GM12892 (cell line): Measurements from ENCODE around the gene HMCN2.

ENCODE experiments used
- DNase-seq: peaks from one replicate; pipeline ENCODE4 v3.0.0; 2011; ENCODE audit not compliant: insufficient read length
- FAIRE-seq: peaks from 2 replicates; lab custom pipeline; 2011; peaks lifted over from hg19 to GRCh38; lab: Jason Lieb, UNC
- POLR2A ChIP-seq: IDR thresholded peaks from 2 replicates; pipeline ENCODE4 v1.6.1; 2011; ENCODE audit warnings: low read depth, low read length, control low read depth
- POLR2AphosphoS5 ChIP-seq: IDR thresholded peaks from 2 replicates; pipeline ENCODE4 v1.6.1; 2011; ENCODE audit warnings: low read depth, low read length, control low read depth
- TAF1 ChIP-seq: IDR thresholded peaks from 2 replicates; pipeline ENCODE4 v1.6.1; 2011; ENCODE audit warnings: low read depth, mild to moderate bottlenecking, control low read depth, low read length, borderline replicate concordance

Gene HMCN2

DNA sequence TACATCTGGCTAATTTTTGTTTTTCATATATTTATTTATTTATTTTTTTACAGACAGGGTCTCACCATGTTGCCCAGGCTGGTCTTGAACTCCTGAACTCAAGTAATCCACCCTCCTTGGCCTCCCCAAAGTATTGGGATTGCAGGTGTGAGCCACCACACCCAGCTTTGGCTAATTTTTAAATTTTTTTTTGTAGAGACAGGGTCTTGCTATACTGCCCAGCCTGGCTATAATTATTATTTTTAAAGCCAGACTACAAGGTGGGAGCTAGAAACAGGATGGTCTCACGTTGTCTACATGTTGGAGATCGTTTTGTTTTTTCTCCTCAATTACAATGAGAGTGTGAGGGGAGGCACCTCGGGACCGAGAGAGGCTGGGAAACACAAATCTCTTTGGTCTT, 203.0 kb downstream of the HMCN2 start:
- no peak for DNase-seq
- no peak for FAIRE-seq
- TF ChIP-seq POLR2AphosphoS5: no peak
- TF ChIP-seq TAF1: no peak
- no peak for TF ChIP-seq POLR2A

DNA sequence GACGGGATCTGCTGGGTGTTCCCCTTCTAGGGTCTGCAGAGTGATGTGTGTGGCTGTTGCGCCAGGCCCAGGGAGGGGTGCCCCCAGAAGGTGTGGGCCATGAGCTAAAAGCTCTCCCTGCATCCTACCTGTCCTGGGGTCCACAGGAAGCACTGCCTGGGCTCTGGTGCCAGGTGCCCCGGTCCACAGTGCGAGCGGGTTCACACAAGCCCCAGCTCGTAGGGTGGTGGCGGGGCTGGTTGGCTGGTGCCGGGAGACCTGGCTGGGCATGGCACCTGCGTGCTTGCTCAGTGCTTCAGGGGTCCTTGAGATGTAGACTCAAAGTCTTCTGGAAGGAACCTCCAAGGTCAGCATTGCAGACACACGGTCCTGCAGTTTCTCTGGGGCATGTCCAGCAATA, 204.7 kb downstream of the HMCN2 start:
- no peak for DNase-seq
- TF ChIP-seq TAF1 (no peak), POLR2AphosphoS5 (no peak)
- no peak for FAIRE-seq

DNA sequence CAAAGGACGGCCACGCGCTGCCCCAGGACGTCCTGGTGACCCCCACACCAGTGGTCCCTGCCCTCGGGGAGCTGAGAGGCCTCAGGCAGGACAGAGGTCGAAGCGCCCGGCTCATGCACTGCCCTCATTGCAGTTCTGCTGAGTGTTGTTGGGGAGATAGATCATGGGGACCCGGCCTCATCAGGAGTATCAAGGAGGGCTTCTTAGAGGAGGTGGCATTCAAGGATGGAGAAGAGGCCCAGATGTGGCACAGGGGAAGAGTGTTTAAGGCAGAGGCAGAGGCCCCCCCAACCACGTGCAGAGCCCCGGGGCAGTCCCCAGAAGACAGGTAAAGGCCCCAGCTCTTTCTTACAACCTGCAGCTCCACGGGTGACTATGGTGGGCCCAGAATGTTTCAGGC, 205.4 kb downstream of the HMCN2 start:
- TF ChIP-seq TAF1 (no peak), POLR2A (no peak), POLR2AphosphoS5 (no peak)
- no peak for DNase-seq
- no peak for FAIRE-seq

DNA sequence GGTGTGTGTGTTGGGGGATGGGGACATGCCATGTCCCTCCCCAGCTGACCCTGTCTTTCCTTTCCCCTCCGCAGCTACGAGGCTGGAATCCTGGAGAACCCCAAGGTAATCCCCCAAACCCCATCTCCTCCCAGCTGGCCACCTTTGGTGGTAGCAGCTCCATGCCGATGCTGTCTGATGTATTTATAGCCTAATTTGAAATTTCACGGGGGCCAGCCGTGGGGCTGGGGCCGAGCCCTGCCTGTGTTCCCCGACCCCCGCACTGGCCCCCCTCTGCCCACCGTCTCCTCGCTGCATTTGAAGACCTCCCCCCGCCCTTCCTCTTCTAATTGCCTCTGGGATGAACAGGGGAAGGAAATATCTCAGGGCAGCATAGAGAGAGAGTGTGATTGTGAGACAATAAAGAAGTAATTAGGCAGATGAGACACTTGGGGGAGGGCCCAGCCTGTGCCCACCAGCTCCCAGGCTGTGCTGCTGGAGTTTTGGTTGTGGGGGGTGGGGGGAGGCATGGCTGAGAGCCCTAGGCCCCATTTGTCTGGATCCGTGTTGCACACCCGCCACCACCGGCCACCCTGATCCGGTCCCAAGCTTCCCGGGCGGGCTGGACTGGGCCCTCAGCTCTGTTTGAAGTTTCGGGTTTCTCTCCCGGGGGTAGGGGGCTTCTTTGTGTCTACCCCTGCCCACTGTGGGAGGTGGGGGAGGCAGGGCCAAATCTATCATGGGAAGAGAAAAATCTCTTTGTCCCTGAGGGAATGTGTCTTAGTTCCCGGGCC, 206.0 kb downstream of the HMCN2 start:
- FAIRE-seq (no peak), DNase-seq (no peak)
- TF ChIP-seq TAF1: no peak
- no peak for TF ChIP-seq POLR2A
- no peak for TF ChIP-seq POLR2AphosphoS5

DNA sequence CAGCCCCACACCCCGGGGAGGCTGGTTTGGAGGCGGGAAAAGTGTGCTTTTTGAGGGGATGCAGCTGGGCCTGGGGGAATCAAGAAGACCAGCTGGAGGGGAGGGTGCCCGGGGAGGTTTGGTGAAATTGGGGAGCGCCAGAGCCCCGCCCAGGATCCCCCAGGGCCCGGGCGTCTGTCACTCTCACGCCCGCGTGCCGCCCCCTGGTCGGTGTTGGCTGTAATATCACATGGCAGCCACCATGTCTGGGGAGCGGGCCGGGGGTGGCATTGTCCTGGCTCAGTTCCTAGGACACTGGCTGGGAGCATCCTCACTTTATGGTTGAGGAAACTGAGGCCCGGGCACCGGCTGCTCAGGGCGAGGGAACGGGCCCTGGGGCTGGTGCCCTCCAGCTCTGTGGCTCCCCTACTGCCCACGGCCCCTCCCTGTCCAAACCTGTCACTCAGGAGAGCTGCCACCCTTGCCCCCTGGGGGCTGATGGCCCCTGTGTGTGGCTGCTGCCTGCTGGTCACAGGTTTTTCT, 206.7 kb downstream of the HMCN2 start:
- DNase-seq (no peak), FAIRE-seq (no peak)
- no peak for TF ChIP-seq POLR2A
- no peak for TF ChIP-seq POLR2AphosphoS5
- TF ChIP-seq TAF1: no peak

DNA sequence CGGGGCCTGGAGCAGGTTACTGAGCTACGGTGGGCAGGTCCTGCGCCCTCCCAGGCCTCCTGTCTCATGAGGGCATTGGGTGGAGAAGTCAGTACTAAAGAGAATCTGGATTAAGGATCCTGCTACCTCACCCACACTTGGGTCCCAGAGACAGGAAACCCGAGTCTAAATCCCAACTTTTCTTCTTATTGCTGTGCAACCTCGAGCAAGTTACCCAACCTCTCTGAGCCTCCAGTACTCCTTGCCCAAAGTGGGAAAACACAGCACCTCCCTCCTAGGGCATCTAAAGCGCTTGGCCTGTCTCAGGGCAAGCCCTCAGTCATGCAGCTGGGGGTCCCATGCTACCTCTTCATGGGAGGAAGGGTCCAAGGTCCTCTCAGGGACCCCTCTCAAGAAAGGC, 207.4 kb downstream of the HMCN2 start:
- FAIRE-seq: no peak
- DNase-seq: no peak
- TF ChIP-seq POLR2A: no peak

DNA sequence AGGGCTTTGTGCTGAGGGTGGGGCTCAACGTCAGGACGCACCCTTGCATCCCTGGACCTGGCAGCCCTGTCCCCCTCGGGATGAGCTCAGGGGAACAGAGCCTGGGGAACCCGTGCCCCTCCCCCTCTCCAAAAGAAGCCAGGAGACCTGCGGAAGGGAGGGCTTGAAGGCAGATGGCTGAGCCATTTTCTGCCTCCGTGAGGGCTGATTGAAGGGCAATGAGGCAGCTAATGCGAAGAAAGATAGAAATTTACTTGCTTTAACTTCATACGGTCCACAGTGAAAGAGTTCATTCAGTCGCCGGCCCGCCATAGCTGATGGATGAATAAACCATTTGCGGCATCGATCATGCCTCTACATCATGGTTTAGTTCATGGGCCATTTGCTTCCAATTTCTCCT, 208.0 kb downstream of the HMCN2 start:
- FAIRE-seq (no peak), DNase-seq (no peak)
- TF ChIP-seq POLR2AphosphoS5: no peak

DNA sequence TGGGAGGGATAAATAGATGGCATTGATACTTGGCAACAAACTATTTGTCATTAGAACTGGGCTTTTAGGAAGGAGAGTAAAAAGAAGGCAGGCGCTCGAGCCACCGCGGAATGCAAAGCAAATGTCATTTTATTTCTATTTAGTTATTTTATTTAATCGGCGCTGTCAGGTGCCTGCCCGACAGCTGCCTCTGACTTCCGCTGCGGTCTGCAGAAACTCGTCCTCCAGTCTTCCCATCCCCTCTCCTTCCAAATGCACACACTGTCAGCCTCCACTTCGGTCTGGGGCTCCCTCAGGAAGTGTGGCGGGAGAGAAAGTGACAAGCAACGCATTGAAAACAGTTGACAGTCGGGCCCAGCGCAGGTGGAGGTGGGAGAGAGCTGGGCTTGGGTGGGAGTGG, 208.5 kb downstream of the HMCN2 start:
- TF ChIP-seq POLR2AphosphoS5: no peak
- no peak for TF ChIP-seq TAF1
- TF ChIP-seq POLR2A: no peak
- no peak for FAIRE-seq
- no peak for DNase-seq

DNA sequence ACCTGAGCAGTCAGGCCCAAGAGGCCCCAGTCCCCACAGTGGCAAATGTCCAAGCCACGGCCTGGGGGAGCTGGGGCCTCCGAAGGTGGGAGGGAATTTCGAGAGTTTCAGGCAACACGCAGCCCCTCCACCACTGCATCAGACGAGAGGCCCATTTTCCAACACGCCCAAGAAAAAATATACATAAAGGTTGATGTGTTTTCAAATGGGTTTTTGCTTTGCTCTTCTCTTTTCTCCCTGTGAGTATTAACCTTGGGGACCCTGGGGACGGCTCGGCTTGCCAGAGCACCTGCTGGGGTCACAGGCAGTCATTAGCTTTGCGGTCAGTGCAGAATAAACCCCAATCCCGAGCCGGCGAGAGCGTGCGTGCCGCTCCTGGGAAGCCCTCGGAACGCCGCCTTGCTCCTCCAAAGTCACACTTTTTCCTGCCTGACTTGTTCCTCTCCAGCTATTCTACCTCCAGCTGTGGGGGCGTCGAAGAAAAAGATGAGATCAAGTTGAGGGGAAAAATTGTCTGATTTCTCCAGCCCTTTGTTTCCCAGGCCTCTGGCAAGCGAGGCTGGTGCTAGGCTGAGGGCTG, 210.7 kb downstream of the HMCN2 start:
- FAIRE-seq (no peak), DNase-seq (no peak)
- TF ChIP-seq POLR2AphosphoS5: no peak
- TF ChIP-seq TAF1: no peak
- TF ChIP-seq POLR2A: no peak

DNA sequence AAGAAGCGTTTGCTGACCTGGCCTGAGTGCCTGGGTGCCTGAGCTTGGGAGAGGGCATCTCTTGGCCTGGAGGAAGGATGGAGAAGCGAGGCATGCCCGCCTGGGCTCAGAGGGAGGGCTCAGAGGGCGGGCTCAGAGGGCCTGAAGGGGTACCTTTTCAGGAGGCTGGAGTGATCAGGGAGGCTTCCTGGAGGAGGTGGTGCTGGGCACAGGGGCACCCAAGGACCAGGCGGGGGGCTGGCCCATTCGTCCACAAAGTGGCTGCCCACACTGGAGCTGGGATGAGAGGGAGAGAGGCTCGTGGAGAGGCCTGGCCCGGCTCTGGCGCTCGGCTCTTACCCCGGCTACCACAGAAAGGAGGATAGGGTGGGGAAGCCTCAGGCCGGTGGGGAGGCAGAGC, 212.0 kb downstream of the HMCN2 start:
- TF ChIP-seq POLR2A (no peak), POLR2AphosphoS5 (no peak), TAF1 (no peak)
- FAIRE-seq: no peak

DNA sequence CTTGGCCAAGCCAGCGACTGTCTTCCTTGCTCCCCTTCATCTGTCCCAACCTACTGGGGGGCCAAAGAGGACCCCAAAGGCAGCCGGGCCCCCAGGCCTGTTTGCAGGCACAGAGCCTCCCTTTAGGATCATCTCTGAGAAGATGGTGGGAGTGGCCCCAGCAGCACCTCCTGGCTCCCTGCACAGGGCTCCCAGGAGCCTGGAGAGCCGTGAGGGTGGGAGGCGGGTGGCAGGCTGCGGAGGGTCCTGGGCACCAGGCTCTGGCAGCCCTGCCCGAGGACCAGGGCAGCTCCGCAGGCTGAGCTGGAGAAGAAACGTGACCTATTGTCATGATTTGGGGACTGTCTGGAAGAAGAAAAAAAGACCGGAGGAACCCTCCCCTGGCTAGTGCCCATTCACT, 212.6 kb downstream of the HMCN2 start:
- TF ChIP-seq TAF1 (no peak), POLR2A (no peak), POLR2AphosphoS5 (no peak)
- FAIRE-seq (no peak), DNase-seq (no peak)

More for the DNA sequence above, 212.0 kb downstream of the HMCN2 start:
- no peak for DNase-seq

DNA sequence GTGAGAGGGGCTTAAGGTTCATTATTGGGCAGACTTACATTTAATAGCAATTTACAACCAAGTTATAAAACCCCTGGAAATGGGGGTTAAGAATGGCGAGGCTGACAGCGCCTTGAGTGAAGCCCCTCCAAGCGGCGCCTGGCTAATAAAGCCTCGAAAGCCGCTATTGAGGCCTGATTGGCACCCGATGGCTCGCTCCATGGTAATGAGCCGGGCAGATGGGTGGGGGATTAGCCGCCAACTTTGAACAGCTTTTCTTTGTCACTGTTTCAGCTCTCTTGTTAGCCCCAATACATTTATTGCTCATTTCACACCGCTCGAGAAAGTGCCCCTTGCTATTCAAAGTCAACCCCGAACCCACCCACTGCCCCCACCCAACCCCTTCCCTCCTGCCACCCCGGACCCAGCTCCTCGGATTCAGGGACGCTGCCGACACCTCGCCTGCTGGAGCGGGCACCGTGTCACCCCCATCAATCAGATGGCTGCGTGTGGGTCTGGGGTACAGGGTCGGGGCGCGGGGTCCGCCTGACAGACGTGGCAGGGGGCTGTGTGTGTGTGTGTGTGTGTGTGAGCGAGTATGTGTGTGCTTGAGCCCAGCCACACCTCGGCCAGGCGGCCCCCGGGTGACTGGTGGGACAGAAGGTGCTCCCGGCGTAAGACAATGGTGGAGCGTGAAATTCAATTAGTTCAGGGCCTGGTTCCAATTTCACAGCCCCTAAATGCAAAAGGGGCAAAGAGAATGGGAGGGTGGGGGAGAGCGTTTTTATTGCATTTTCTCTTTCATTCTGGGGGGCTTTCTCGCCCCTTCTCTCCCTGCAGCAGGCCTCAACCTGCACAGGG, 213.4 kb downstream of the HMCN2 start:
- FAIRE-seq: no peak
- no peak for TF ChIP-seq POLR2A
- no peak for TF ChIP-seq TAF1
- TF ChIP-seq POLR2AphosphoS5: no peak

More for the DNA sequence above, 213.4 kb downstream of the HMCN2 start:
- no peak for DNase-seq
